ENCODE data around the gene JCAD. TPM values are rescaled to one million over a fixed set of nuclear protein-coding genes. Genes with fewer than 3 reads are reported as not detected.

The JCAD gene
- polyA plus RNA-seq, 1 donor from 2014 or later = 2.3 TPM

DNA sequence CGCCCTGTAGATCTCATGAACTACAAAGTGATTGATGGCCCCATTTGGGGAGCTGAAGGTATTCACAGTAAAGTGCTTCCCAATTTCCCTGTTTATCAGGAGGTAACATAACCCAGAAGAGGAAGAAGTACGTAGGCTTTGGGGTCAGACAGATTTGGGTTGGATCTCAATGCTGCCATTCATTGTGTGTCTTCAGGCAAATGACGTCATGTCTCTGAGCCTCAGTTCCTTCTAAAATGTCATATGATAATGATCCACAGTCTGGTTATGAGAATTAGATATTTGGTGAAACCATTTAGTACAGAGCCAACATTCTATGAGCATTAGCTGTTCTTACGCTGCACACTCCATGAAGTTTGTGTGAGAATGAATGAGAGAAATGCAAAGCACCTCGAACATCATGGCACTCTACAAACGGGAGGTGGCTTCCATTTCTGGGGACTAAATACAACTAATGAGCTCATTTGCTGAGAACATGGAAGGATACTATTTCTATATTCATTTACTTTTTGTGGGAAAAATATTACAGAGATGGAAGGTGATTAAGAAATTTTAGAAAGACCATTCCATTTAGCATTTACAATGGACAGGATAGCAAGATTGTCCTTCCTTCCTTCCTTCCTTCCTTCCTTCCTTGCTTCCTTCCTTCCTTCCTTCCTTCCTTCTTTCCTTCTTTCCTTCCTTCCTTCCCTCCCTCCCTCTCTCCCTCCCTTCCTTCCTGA is 13.8 kb upstream of the JCAD start:
- Histone ChIP-seq H3F3A (ENCODE audit: insufficient read depth, low read length, poor library complexity, severe bottlenecking) (no peaks in the 10 kb centered on the region), H3K27ac (ENCODE audit: low read length) (no peak overlapping the region), H3K9ac (ENCODE audit: low read length) (no peak overlapping the region), H3K4me3 (ENCODE audit: low read length) (no peak overlapping the region), H4K20me1 (ENCODE audit: insufficient read depth) (no peaks in the 10 kb centered on the region), H3K27me3 (ENCODE audit: insufficient read depth, low read depth, low read length) (no peaks in the 10 kb centered on the region), H2AFZ (ENCODE audit: low read depth, low read length) (no peak overlapping the region), H3K36me3 (ENCODE audit: insufficient read depth, low read length) (no peaks in the 10 kb centered on the region), H3K4me2 (ENCODE audit: low read length) (no peak overlapping the region), H3K79me2 (replicated peaks; ENCODE audit: insufficient read depth, low read length) (no peaks in the 10 kb centered on the region), H3K9me2 (ENCODE audit: insufficient read depth, low read length) (no peaks in the 10 kb centered on the region), H3K9me3 (ENCODE audit: low read length) (no peaks in the 10 kb centered on the region)
- TF ChIP-seq SMC3 (conservative IDR thresholded peaks at IDR 0.05; ENCODE audit: poor library complexity) (no peak), CTCF (IDR thresholded peaks at IDR 0.05; ENCODE audit: poor library complexity, severe bottlenecking) (no peak), EP300 (conservative IDR thresholded peaks at IDR 0.05; ENCODE audit: poor library complexity, severe bottlenecking) (no peak), RAD21 (conservative IDR thresholded peaks at IDR 0.05) (no peak)

- Histone ChIP-seq H3K9me3 (ENCODE audit: low read length) (no peaks in the 10 kb centered on the region), H3K4me2 (ENCODE audit: low read length) (no peak overlapping the region), H3K36me3 (ENCODE audit: insufficient read depth, low read length) (no peaks in the 10 kb centered on the region), H3K79me2 (replicated peaks; ENCODE audit: insufficient read depth, low read length) (no peaks in the 10 kb centered on the region), H2AFZ (ENCODE audit: low read depth, low read length) (no peak overlapping the region), H3K9ac (ENCODE audit: low read length) (no peak overlapping the region), H3K4me3 (ENCODE audit: low read length) (no peak overlapping the region), H3K9me2 (ENCODE audit: insufficient read depth, low read length) (no peaks in the 10 kb centered on the region), H4K20me1 (ENCODE audit: insufficient read depth) (no peaks in the 10 kb centered on the region), H3K27ac (ENCODE audit: low read length) (no peak overlapping the region), H3F3A (ENCODE audit: insufficient read depth, low read length, poor library complexity, severe bottlenecking) (no peaks in the 10 kb centered on the region), H3K27me3 (ENCODE audit: insufficient read depth, low read depth, low read length) (no peaks in the 10 kb centered on the region)
- no peak for TF ChIP-seq EZH2 (IDR thresholded peaks at IDR 0.05; ENCODE audit: borderline replicate concordance, insufficient read depth, low read length, poor library complexity, severe bottlenecking)
Observed at GRCh38 chr10:30072068-30072467, 12.7 kb upstream of the JCAD start.

- H3K9me3 ChIP-seq (ENCODE audit: low read length) = no peaks in the 10 kb centered on the region
- no peaks in the 10 kb centered on the region for H3F3A ChIP-seq (ENCODE audit: insufficient read depth, low read length, poor library complexity, severe bottlenecking)
- no peaks in the 10 kb centered on the region for H3K36me3 ChIP-seq (ENCODE audit: insufficient read depth, low read length)
- no peak overlapping the region for H3K4me2 ChIP-seq (ENCODE audit: low read length)
- H2AFZ ChIP-seq (ENCODE audit: low read depth, low read length) = no peak overlapping the region
- no peak overlapping the region for H3K4me3 ChIP-seq (ENCODE audit: low read length)
- no peaks in the 10 kb centered on the region for H3K79me2 ChIP-seq (replicated peaks; ENCODE audit: insufficient read depth, low read length)
- no peak overlapping the region for H3K27ac ChIP-seq (ENCODE audit: low read length)
- no peaks in the 10 kb centered on the region for H4K20me1 ChIP-seq (ENCODE audit: insufficient read depth)
- no peak for TF ChIP-seq RAD21 (conservative IDR thresholded peaks at IDR 0.05)
- TF ChIP-seq EP300 (conservative IDR thresholded peaks at IDR 0.05; ENCODE audit: poor library complexity, severe bottlenecking) = no peak
- no peak for TF ChIP-seq MXI1 (conservative IDR thresholded peaks at IDR 0.05; ENCODE audit: poor library complexity, severe bottlenecking)
- TF ChIP-seq TAF1 (IDR thresholded peaks at IDR 0.05; ENCODE audit: low read depth) = no peak
- no peak for TF ChIP-seq CTCF (IDR thresholded peaks at IDR 0.05; ENCODE audit: poor library complexity, severe bottlenecking)
- no peak for TF ChIP-seq EZH2 (IDR thresholded peaks at IDR 0.05; ENCODE audit: borderline replicate concordance, insufficient read depth, low read length, poor library complexity, severe bottlenecking)
- no peaks in the 10 kb centered on the region for H3K27me3 ChIP-seq (ENCODE audit: insufficient read depth, low read depth, low read length)
- no peak overlapping the region for H3K9ac ChIP-seq (ENCODE audit: low read length)
- no peaks in the 10 kb centered on the region for H3K9me2 ChIP-seq (ENCODE audit: insufficient read depth, low read length)
Observed at GRCh38 chr10:30070001-30070685, 10.8 kb upstream of the JCAD start.
